Right atrium auricular region (tissue), 2 donors: Measurements from ENCODE around the gene XPO4. TPM values are rescaled to one million over a fixed set of nuclear protein-coding genes. Genes with fewer than 3 reads are reported as not detected.
"Not testable (repeated sequence)": the region's sequence is repeated elsewhere in the genome, so short reads cannot be mapped to it uniquely, and the experiment has no call there.

ENCODE experiments used
- DNase-seq: peaks from one replicate; pipeline ENCODE4 v3.0.0-alpha.2; 2019; ENCODE audit warnings: low spot score
- H3K27ac ChIP-seq, 2 donors: fragments of 200-600 bp; sonication (generic); 1 replicate in 1 of 2; 2 replicates in 1 of 2; pipeline ENCODE4 v1.5.1; 2016 to 2019
- H3K27me3 ChIP-seq, 2 donors: fragments of 200-600 bp; sonication (generic); one replicate each; pipeline versions ENCODE4 v1.5.1 to v1.6.0; 2017 to 2019
- H3K36me3 ChIP-seq: fragments of 200-600 bp; sonication (generic); one replicate; pipeline ENCODE4 v1.5.1; 2016
- H3K4me1 ChIP-seq, 2 donors: fragments of 200-600 bp; sonication (generic); one replicate each; pipeline versions ENCODE4 v1.5.1 to v1.6.0; 2017 to 2019
- H3K4me3 ChIP-seq, 2 donors: fragments of 200-600 bp; sonication (generic); 1 replicate in 1 of 2; 2 replicates in 1 of 2; pipeline ENCODE4 v1.5.1; 2017 to 2019; ENCODE audit warnings: mild to moderate bottlenecking in 1 of 2, moderate library complexity in 1 of 2
- H3K9me3 ChIP-seq, 2 donors: fragments of 200-600 bp; sonication (generic); one replicate each; pipeline ENCODE4 v1.5.1; 2019
- total RNA-seq, 2 donors: library from RNA; depleted of rRNA; stranded (reverse); fragments of >200 nt; gene quantifications; one replicate each; pipeline ENCODE4 v1.1.0, GENCODE V29; 2016
- TF ChIP-seq, protein P1 (sequence below), 2 donors: fragments of 200-600 bp; sonication (generic); IDR thresholded peaks; one replicate each; pipeline ENCODE4 v1.5.1; 2019; ENCODE audit warnings: antibody characterized with exemption in 2 of 2

XPO4 gene
- total RNA-seq = 10 to 100 TPM in 1 of 2 donors, 1 to 10 TPM in 1; 9.7 to 10.6 TPM

DNA sequence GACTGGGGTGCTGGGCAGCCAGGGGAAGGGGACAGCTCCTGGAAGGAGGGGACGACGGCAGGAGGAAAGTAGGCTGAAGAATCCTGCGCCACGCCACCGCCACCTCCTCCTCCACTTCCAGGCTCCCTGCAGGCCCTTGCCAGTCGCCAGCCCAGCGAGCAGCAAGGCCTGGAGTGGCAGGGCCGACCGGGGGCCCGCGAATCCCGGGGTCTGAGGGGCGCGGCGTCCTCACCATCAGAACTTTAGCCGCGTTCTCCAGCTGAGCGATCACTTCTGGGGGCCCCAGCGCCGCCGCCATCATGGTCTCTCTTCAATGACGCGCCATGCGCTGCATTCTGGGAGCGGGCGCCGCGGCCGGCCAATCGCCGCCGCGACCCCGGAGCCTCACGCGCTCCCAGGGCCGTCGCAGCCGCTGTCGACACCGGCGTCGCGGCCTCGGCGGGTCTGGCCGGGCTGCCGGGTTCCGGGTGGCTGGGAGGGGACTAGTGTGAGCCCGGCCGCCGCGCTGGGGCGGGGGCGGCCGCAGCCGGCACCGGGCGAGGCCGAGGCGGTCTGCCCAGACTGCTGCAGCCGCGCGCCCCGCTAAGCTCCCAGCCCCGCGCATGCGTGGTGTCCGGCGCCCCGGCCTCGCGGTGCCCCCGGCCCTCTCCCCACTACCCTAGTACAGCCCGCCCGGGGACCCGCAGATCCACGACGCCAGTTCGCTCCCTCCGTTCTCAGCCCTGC lies at the start of gene XPO4:
Gene XPO4 (minus strand): TSS at position 309 of the 726 bp plus-strand sequence. CDS start 8 bp downstream, at position 301.
- TF ChIP-seq, protein P1, sequence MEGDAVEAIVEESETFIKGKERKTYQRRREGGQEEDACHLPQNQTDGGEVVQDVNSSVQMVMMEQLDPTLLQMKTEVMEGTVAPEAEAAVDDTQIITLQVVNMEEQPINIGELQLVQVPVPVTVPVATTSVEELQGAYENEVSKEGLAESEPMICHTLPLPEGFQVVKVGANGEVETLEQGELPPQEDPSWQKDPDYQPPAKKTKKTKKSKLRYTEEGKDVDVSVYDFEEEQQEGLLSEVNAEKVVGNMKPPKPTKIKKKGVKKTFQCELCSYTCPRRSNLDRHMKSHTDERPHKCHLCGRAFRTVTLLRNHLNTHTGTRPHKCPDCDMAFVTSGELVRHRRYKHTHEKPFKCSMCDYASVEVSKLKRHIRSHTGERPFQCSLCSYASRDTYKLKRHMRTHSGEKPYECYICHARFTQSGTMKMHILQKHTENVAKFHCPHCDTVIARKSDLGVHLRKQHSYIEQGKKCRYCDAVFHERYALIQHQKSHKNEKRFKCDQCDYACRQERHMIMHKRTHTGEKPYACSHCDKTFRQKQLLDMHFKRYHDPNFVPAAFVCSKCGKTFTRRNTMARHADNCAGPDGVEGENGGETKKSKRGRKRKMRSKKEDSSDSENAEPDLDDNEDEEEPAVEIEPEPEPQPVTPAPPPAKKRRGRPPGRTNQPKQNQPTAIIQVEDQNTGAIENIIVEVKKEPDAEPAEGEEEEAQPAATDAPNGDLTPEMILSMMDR (IDR thresholded peaks at IDR 0.05) = no peak
- Histone ChIP-seq H3K27ac (peak within 1 kb of the TSS; percentile 92 to 94), H3K4me1 (peaks cover 0 to 17% of the 10 kb centered on the region in 2 donors), H3K36me3 (peaks cover 8% of the 10 kb centered on the region), H3K27me3 (no peaks in the 10 kb centered on the region), H3K4me3 (peak within 1 kb of the TSS; percentile 81 to 98), H3K9me3 (no peaks in the 10 kb centered on the region)
- peak; percentile 67 for DNase-seq

DNA sequence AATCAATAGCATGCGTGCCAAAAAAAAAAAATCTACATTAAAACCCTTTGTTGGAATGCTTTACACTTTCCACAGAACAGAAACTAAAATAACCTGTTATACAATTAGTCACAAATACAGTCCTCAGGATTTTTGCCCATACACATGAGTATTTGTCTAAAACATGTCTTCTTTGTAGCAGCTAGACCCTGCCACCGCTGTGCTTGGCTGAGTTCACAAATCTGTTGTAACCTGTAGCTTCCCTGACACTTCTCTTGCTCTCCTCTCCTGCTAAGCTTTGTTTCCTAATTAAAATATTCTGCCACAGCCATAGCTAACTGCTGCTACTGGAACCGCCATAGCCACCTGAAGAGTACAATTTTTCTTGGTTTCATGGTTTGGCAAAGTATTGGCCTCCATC lies 45.5 kb upstream of the XPO4 start:
- H3K4me1 ChIP-seq, H3K4me3 ChIP-seq, DNase-seq, H3K27ac ChIP-seq, H3K9me3 ChIP-seq, H3K36me3 ChIP-seq, H3K27me3 ChIP-seq: not testable (repeated sequence)

DNA sequence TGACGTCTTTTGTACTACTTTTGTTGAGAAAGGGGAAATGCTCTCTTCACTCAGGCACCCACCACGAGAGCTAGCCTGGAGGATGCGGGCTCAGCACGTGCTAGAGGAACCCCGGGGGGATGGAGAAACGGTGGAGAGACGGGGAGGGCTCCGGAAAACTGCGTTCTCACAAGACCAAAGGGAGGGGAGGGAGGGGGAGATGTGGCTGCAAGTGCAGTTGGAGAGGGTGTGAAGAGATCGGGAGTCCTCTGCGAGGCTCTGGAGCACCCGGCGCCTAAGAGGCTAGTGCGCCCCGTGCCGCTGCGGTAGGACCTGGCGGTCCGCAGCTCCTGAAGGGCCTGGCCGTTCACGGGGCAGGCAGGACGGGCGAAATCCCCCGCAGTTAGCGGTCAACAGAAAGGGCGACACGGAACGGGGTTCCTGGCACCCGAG lies 43.4 kb upstream of the XPO4 start:
- Histone ChIP-seq H3K27ac (no peak overlapping the region), H3K4me1 (peaks cover 0 to 6% of the 10 kb centered on the region in 2 donors), H3K4me3 (peak overlapping the region; percentile 23 to 37), H3K9me3 (no peaks in the 10 kb centered on the region), H3K27me3 (no peaks in the 10 kb centered on the region), H3K36me3 (no peaks in the 10 kb centered on the region)
- TF ChIP-seq, protein P1 (IDR thresholded peaks at IDR 0.05) = no peak
- no peak for DNase-seq

DNA sequence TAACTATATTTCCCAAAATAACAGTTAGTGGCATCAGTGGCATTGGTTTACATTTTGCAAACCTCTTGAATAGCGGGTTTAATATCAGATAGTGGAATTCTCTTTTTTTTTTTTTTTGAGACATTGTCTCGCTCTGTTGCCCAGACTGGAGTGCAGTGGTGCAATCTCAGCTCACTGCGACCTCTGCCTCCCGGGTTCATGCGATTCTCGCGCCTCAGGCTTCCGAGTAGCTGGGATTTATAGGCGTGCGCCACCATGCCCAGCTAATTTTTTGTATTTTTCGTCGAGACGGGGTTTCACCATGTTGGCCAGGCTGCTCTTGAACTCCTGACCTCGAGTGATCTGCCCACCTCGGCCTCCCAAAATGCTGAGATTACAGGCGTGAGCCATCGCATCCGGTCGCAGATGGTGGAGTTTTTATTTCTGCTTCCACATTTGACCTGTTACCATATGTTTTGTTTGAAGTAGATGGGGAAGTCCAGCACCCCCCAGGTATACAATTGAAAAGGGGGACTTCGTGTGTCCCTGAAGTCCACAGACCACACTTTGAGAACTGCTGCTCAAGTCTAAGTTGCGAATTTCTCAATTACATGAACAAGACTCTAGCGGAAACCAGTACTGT lies 40.5 kb upstream of the XPO4 start:
- Histone ChIP-seq H3K27me3 (no peaks in the 10 kb centered on the region), H3K36me3 (no peaks in the 10 kb centered on the region), H3K4me3 (no peak overlapping the region), H3K9me3 (no peaks in the 10 kb centered on the region), H3K4me1 (peaks cover 0 to 15% of the 10 kb centered on the region in 2 donors), H3K27ac (peak overlapping the region; percentile 20 to 70)
- no peak for DNase-seq
- TF ChIP-seq, protein P1 (IDR thresholded peaks at IDR 0.05) = no peak

DNA sequence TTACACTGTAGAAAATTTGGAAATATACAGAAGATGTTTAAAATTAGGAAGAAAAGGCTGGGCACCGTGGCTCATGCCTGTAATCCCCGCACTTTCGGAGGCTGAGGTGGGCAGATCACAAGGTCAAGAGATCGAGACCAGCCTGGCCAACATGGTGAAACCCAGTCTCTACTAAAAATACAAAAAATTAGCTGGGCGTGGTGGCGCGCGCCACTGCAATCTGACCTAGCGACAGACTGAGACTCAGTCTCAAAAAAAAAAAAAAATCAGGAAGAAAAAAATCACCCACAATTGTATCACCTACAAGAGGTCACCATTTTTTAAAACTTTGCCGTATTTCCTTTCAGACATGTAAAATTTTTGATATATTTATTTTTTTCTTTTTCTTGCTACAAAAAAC lies 38.0 kb upstream of the XPO4 start:
- not testable (repeated sequence) for H3K36me3 ChIP-seq, H3K27me3 ChIP-seq, DNase-seq, H3K4me3 ChIP-seq, H3K9me3 ChIP-seq, H3K27ac ChIP-seq, H3K4me1 ChIP-seq

DNA sequence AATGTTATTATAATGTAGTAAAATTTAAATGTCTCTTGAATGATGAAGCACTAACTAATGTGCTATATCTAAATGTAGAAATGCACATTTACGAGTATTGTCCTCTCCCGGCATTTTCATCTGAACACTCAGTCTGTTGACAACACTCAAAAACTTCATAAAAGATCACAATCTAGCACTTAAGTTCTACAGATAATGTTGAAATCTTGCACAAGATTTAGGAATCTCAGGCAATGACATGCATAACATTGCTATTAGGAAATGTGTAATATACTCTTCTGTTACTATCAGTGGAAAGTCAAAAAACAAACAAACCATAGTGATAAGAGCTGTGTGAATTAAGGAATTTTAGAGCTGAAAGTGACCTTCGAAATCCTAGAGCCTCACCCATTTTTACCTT lies 37.5 kb upstream of the XPO4 start:
- no peak for DNase-seq
- Histone ChIP-seq H3K27ac (peak overlapping the region; percentile 64 to 69), H3K27me3 (no peaks in the 10 kb centered on the region)

More for the DNA sequence above, 37.5 kb upstream of the XPO4 start:
- H3K4me1 ChIP-seq = peaks cover 0 to 9% of the 10 kb centered on the region in 2 donors
- no peaks in the 10 kb centered on the region for H3K9me3 ChIP-seq
- TF ChIP-seq, protein P1 (IDR thresholded peaks at IDR 0.05) = no peak
- H3K4me3 ChIP-seq = no peak overlapping the region
- H3K36me3 ChIP-seq = no peaks in the 10 kb centered on the region
